Measurements from ENCODE around the gene LCN15. TPM values are rescaled to one million over a fixed set of nuclear protein-coding genes. Genes with fewer than 3 reads are reported as not detected.

LCN15 gene
- total and polyA plus RNA-seq, 2 of the 13 experiments (the other 11 are each of a cell fraction or from before 2014, with no cell fraction given), result 1.3 to 53.7 TPM

DNA sequence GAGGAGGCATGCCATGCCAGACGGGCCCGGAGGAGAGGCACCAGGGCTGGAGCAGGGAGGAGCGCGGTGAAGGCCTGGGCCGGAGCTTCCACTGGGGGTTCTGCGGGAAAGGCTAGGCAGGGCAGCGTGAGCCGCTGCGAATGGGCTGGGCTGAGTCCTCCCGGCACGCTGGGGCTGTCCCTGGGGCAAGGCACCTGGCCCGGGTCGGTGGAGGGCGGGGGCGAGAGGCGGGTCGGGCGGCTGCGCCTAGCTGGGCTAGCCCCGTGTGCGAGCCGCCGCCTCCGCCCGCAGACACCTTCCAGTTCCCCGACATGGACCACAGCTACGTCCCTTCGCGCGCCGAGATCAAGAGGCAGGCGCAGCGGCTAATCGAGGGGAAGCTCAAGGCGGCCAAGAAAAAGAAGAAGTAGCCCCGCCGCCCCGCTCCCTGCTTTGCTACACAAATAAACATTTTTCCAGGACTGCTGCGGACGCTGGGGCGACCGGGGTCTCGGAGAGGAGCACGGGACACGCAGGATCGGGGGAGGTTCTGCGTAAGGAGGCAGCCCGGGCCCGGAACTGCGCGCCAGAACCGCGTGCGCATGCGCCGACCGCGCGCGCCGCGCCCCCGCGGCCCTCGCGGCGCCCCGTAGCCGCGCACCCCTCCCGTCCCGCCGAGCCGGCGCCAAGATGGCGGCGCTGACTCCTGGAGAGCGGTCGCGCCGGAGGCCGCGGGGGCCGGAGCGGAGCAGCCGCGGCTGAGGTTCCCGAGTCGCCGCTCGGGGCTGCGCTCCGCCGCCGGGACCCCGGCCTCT is 43.2 kb upstream of the LCN15 start, which contains the start of gene RABL6 (continued):
- peak; percentile 43; the same call in 1 of the 2 replicates for TF ChIP-seq NKX3-1 (CRISPR knock-in tag; IDR thresholded peaks at IDR 0.05)
- peak; percentile 83 for TF ChIP-seq ZNF747 (CRISPR knock-in tag; IDR thresholded peaks at IDR 0.05; ENCODE audit: borderline replicate concordance)
- no peak for TF ChIP-seq SP140L (CRISPR knock-in tag; IDR thresholded peaks at IDR 0.05; ENCODE audit: borderline replicate concordance)
- no peak for TF ChIP-seq ZNF841 (CRISPR knock-in tag; IDR thresholded peaks at IDR 0.05; ENCODE audit: borderline replicate concordance)
- TF ChIP-seq, protein P1, sequence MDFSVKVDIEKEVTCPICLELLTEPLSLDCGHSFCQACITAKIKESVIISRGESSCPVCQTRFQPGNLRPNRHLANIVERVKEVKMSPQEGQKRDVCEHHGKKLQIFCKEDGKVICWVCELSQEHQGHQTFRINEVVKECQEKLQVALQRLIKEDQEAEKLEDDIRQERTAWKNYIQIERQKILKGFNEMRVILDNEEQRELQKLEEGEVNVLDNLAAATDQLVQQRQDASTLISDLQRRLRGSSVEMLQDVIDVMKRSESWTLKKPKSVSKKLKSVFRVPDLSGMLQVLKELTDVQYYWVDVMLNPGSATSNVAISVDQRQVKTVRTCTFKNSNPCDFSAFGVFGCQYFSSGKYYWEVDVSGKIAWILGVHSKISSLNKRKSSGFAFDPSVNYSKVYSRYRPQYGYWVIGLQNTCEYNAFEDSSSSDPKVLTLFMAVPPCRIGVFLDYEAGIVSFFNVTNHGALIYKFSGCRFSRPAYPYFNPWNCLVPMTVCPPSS (IDR thresholded peaks at IDR 0.05), result no peak
- no peak for TF ChIP-seq ZBTB42 (CRISPR knock-in tag; IDR thresholded peaks at IDR 0.05)
- peak; percentile 95 for TF ChIP-seq YY1 (IDR thresholded peaks at IDR 0.05; ENCODE audit: insufficient read depth, insufficient replicate concordance, low read depth, low read length)
- TF ChIP-seq ZNF558 (CRISPR knock-in tag; IDR thresholded peaks at IDR 0.05; ENCODE audit: borderline replicate concordance), result peak; percentile 61; the same call in 1 of the 2 replicates
- no peak for TF ChIP-seq DBP (CRISPR knock-in tag; IDR thresholded peaks at IDR 0.05; ENCODE audit: not compliant biosample characterization)
- no peak for TF ChIP-seq FIP1L1 (IDR thresholded peaks at IDR 0.05; ENCODE audit: borderline replicate concordance, insufficient read depth, low read depth, low read length)
- TF ChIP-seq GTF3A (CRISPR knock-in tag; conservative IDR thresholded peaks at IDR 0.05), result no peak
- TF ChIP-seq XRCC5 (optimal IDR thresholded peaks at IDR 0.05; ENCODE audit: low read length), result no peak
- no peak for TF ChIP-seq HNRNPUL1 (IDR thresholded peaks at IDR 0.05; ENCODE audit: low read depth, low read length)
- TF ChIP-seq BRD4 (CRISPR knock-in tag; IDR thresholded peaks at IDR 0.05), result peak; percentile 66; the same call in 1 of the 2 replicates
- no peak for TF ChIP-seq HNRNPK (IDR thresholded peaks at IDR 0.05; ENCODE audit: low read depth, low read length, poor library complexity, severe bottlenecking)
- TF ChIP-seq POGZ (CRISPR knock-in tag; IDR thresholded peaks at IDR 0.05), result no peak
- TF ChIP-seq MXI1 (IDR thresholded peaks at IDR 0.05; ENCODE audit: borderline replicate concordance, low read depth, low read length), result no peak; the same call in 2 of the 3 replicates
- TF ChIP-seq ZNF576 (CRISPR knock-in tag; IDR thresholded peaks at IDR 0.05), result no peak
- peak; percentile 30; the same call in 1 of the 2 replicates for TF ChIP-seq MTERF4 (CRISPR knock-in tag; IDR thresholded peaks at IDR 0.05)
- TF ChIP-seq, protein P2, sequence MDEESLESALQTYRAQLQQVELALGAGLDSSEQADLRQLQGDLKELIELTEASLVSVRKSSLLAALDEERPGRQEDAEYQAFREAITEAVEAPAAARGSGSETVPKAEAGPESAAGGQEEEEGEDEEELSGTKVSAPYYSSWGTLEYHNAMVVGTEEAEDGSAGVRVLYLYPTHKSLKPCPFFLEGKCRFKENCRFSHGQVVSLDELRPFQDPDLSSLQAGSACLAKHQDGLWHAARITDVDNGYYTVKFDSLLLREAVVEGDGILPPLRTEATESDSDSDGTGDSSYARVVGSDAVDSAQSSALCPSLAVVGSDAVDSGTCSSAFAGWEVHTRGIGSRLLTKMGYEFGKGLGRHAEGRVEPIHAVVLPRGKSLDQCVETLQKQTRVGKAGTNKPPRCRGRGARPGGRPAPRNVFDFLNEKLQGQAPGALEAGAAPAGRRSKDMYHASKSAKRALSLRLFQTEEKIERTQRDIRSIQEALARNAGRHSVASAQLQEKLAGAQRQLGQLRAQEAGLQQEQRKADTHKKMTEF (CRISPR knock-in tag; IDR thresholded peaks at IDR 0.05), result peak; percentile 60; the same call in 1 of the 2 replicates
- TF ChIP-seq, protein P3, sequence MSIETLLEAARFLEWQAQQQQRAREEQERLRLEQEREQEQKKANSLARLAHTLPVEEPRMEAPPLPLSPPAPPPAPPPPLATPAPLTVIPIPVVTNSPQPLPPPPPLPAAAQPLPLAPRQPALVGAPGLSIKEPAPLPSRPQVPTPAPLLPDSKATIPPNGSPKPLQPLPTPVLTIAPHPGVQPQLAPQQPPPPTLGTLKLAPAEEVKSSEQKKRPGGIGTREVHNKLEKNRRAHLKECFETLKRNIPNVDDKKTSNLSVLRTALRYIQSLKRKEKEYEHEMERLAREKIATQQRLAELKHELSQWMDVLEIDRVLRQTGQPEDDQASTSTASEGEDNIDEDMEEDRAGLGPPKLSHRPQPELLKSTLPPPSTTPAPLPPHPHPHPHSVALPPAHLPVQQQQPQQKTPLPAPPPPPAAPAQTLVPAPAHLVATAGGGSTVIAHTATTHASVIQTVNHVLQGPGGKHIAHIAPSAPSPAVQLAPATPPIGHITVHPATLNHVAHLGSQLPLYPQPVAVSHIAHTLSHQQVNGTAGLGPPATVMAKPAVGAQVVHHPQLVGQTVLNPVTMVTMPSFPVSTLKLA (IDR thresholded peaks at IDR 0.05), result no peak
